H1 (cell line): ENCODE measurements around the gene FBXO34. TPM values are rescaled to one million over a fixed set of nuclear protein-coding genes. Genes with fewer than 3 reads are reported as not detected.

ENCODE experiments used
- CTCF ChIA-PET: fragments of 300-600 bp; sonication (Branson Sonifier 250); formaldehyde crosslinking; loops from one replicate; lab custom pipeline; 2021; ENCODE audit not compliant: partially characterized antibody; lab: Charles Lee
- POLR2A ChIA-PET: fragments of 300-600 bp; sonication (Branson Sonifier 250); formaldehyde crosslinking; loops from one replicate; lab custom pipeline; 2021; ENCODE audit warnings: inconsistent platforms; ENCODE audit not compliant: partially characterized antibody; lab: Charles Lee
- DNase-seq, 2 experiments: peaks; one replicate each; pipeline versions ENCODE4 v3.0.0 to v3.0.0-alpha.2; 2010 to 2022; ENCODE audit warnings: low spot score in 2 of 2, low read depth in 1 of 2, mixed read lengths in 1 of 2
- FAIRE-seq: peaks from 2 replicates; lab custom pipeline; 2011; peaks lifted over from hg19 to GRCh38; lab: Jason Lieb, UNC
- H2AFZ ChIP-seq: 2 replicates; pipeline ENCODE4 v1.8.1; 2012; ENCODE audit warnings: low read length, inconsistent platforms
- H2AK5ac ChIP-seq: 2 replicates; pipeline ENCODE4 v1.6.1; 2013; ENCODE audit warnings: low read depth, low read length
- H2BK120ac ChIP-seq: replicated peaks from 2 replicates; pipeline ENCODE3; 2013; ENCODE audit warnings: low read depth, low read length, inconsistent platforms
- H2BK12ac ChIP-seq: 2 replicates; pipeline ENCODE4 v1.6.1; 2013; ENCODE audit warnings: low read depth, low read length
- H2BK15ac ChIP-seq: 2 replicates; pipeline ENCODE4 v1.6.1; 2013; ENCODE audit warnings: low read length
- H2BK20ac ChIP-seq: 2 replicates; pipeline ENCODE4 v1.6.1; 2013; ENCODE audit warnings: low read length
- H2BK5ac ChIP-seq: 2 replicates; pipeline ENCODE4 v1.6.1; 2013; ENCODE audit warnings: low read depth, low read length
- H3K14ac ChIP-seq: 2 replicates; pipeline ENCODE4 v1.6.1; 2013; ENCODE audit warnings: inconsistent platforms; ENCODE audit not compliant: insufficient read length
- H3K18ac ChIP-seq: 2 replicates; pipeline ENCODE4 v1.6.1; 2013; ENCODE audit warnings: low read length; ENCODE audit errors: extremely low read depth
- H3K23ac ChIP-seq: 2 replicates; pipeline ENCODE4 v1.6.1; 2013; ENCODE audit warnings: inconsistent platforms; ENCODE audit not compliant: insufficient read length
- H3K23me2 ChIP-seq: 2 replicates; pipeline ENCODE4 v1.6.1; 2013; ENCODE audit warnings: low read depth, low read length
- H3K27ac ChIP-seq: 2 replicates; pipeline ENCODE4 v1.6.1; 2011; ENCODE audit warnings: low read depth, low read length, inconsistent platforms
- H3K27me3 ChIP-seq, 4 experiments: replicated peaks in 1 of 4; 1 replicate in 1 of 4; 2 replicates in 3 of 4; pipeline versions ENCODE4 v1.6.1 to v1.8.1; 2011 to 2013; ENCODE audit warnings: low read length in 3 of 4, mild to moderate bottlenecking in 3 of 4, inconsistent platforms in 2 of 4, mixed read lengths in 2 of 4, moderate library complexity in 1 of 4; ENCODE audit not compliant: control insufficient read depth in 3 of 4, insufficient read depth in 3 of 4; ENCODE audit errors: extremely low read depth in 1 of 4
- H3K36me3 ChIP-seq, 4 experiments: 2 replicates each; pipeline versions ENCODE4 v1.6.1 to v1.8.1; 2011 to 2013; ENCODE audit warnings: mild to moderate bottlenecking in 4 of 4, low read length in 3 of 4, moderate library complexity in 2 of 4, control low read depth in 1 of 4, inconsistent platforms in 1 of 4; ENCODE audit not compliant: insufficient read depth in 4 of 4, control insufficient read depth in 2 of 4
- H3K4ac ChIP-seq: replicated peaks from 2 replicates; pipeline ENCODE3; 2013; ENCODE audit warnings: low read length, low read depth, mixed read lengths, inconsistent platforms; ENCODE audit not compliant: insufficient read length
- H3K4me1 ChIP-seq, 4 experiments: replicated peaks in 1 of 4; 1 replicate in 1 of 4; 2 replicates in 3 of 4; pipeline versions ENCODE4 v1.6.1 to v1.8.1; 2011 to 2013; ENCODE audit warnings: low read length in 3 of 4, inconsistent platforms in 2 of 4, mixed read lengths in 1 of 4; ENCODE audit not compliant: insufficient read depth in 4 of 4, control insufficient read depth in 3 of 4
- H3K4me2 ChIP-seq, 2 experiments: 2 replicates each; pipeline versions ENCODE4 v1.6.1 to v1.8.1; 2011 to 2013; ENCODE audit warnings: low read depth in 2 of 2, low read length in 2 of 2, control low read depth in 1 of 2, inconsistent platforms in 1 of 2, mild to moderate bottlenecking in 1 of 2; ENCODE audit not compliant: insufficient read depth in 1 of 2
- H3K4me3 ChIP-seq, 4 experiments: fragments of 200-600, 300-600 bp in 1 of 4; sonication (generic), shearing (Covaris generic), sonication (Bioruptor Twin) in 1 of 4; 2 replicates each; pipeline versions ENCODE4 v1.5.1 to v1.8.1; 2011 to 2016; ENCODE audit warnings: low read length in 4 of 4, low read depth in 3 of 4, control low read depth in 2 of 4, inconsistent platforms in 2 of 4, mild to moderate bottlenecking in 2 of 4, mixed read lengths in 1 of 4, moderate library complexity in 1 of 4; ENCODE audit not compliant: insufficient read depth in 2 of 4; ENCODE audit errors: extremely low read depth in 1 of 4
- H3K56ac ChIP-seq: replicated peaks from 2 replicates; pipeline ENCODE3; 2013; ENCODE audit warnings: low read depth, mild to moderate bottlenecking, mixed read lengths, low read length, inconsistent platforms; ENCODE audit not compliant: insufficient read length
- H3K79me1 ChIP-seq: 2 replicates; pipeline ENCODE4 v1.6.1; 2013; ENCODE audit warnings: low read depth, low read length, control low read depth
- H3K79me2 ChIP-seq, 2 experiments: 2 replicates each; pipeline versions ENCODE4 v1.6.1 to v1.8.1; 2012 to 2013; ENCODE audit warnings: low read length in 2 of 2, mild to moderate bottlenecking in 2 of 2, inconsistent platforms in 1 of 2; ENCODE audit not compliant: insufficient read depth in 2 of 2, control insufficient read depth in 1 of 2
- H3K9ac ChIP-seq, 4 experiments: replicated peaks in 1 of 4; 1 replicate in 1 of 4; 2 replicates in 3 of 4; pipeline versions ENCODE4 v1.6.1 to v1.8.1; 2011 to 2013; ENCODE audit warnings: low read depth in 3 of 4, low read length in 3 of 4, control low read depth in 2 of 4, mild to moderate bottlenecking in 2 of 4, moderate library complexity in 2 of 4, inconsistent platforms in 1 of 4; ENCODE audit errors: extremely low read depth in 1 of 4
- H3K9me3 ChIP-seq, 2 experiments: 2 replicates each; pipeline versions ENCODE4 v1.6.1 to v1.8.1; 2012 to 2013; ENCODE audit warnings: mild to moderate bottlenecking in 2 of 2, moderate library complexity in 2 of 2, control low read depth in 1 of 2, inconsistent platforms in 1 of 2, low read depth in 1 of 2, low read length in 1 of 2, mixed read lengths in 1 of 2; ENCODE audit not compliant: insufficient read depth in 2 of 2
- H4K20me1 ChIP-seq, 2 experiments: replicated peaks in 1 of 2; 2 replicates each; pipeline versions ENCODE3 to v1.8.1; 2011 to 2013; ENCODE audit warnings: inconsistent platforms in 2 of 2, low read length in 2 of 2, mild to moderate bottlenecking in 1 of 2; ENCODE audit not compliant: insufficient read depth in 2 of 2, control insufficient read depth in 1 of 2
- H4K5ac ChIP-seq: 2 replicates; pipeline ENCODE4 v1.6.1; 2013; ENCODE audit warnings: low read length, low read depth, mixed read lengths, inconsistent platforms; ENCODE audit not compliant: insufficient read length
- H4K8ac ChIP-seq: 2 replicates; pipeline ENCODE4 v1.8.0; 2013; ENCODE audit warnings: mild to moderate bottlenecking, moderate library complexity, low read length, inconsistent platforms; ENCODE audit not compliant: insufficient read depth; ENCODE audit errors: extremely low read depth
- H4K91ac ChIP-seq: replicated peaks from 2 replicates; pipeline ENCODE3; 2013; ENCODE audit warnings: low read length, mixed read lengths, inconsistent platforms; ENCODE audit not compliant: insufficient read length
- ATF2 ChIP-seq: IDR thresholded peaks from 2 replicates; pipeline ENCODE4 v1.6.1; 2012; ENCODE audit warnings: low read length, inconsistent platforms
- BRCA1 ChIP-seq: IDR thresholded peaks from 2 replicates; pipeline ENCODE4 v1.6.1; 2012; ENCODE audit warnings: low read depth, low read length, improper control_type of control experiment
- CBX5 ChIP-seq: fragments of 300-800, 300-1000 bp; sonication (generic); IDR thresholded peaks from 2 replicates; pipeline ENCODE4 v1.7.1; 2016; ENCODE audit warnings: antibody characterized with exemption, low read length, low read depth
- CHD2 ChIP-seq: IDR thresholded peaks from 2 replicates; pipeline ENCODE4 v1.6.1; 2012; ENCODE audit warnings: low read length, improper control_type of control experiment
- CTCF ChIP-seq, 3 experiments: IDR thresholded peaks; 1 replicate in 2 of 3; 2 replicates in 1 of 3; pipeline versions ENCODE4 v1.5.1 to v1.6.1; 2011; ENCODE audit warnings: low read length in 3 of 3, mild to moderate bottlenecking in 3 of 3, inconsistent platforms in 2 of 3, low read depth in 1 of 3, moderate library complexity in 1 of 3; ENCODE audit not compliant: insufficient read depth in 1 of 3; ENCODE audit errors: control extremely low read depth in 1 of 3
- GTF2F1 ChIP-seq: IDR thresholded peaks from 2 replicates; pipeline ENCODE4 v1.6.1; 2012; ENCODE audit warnings: low read depth, low read length, improper control_type of control experiment, borderline replicate concordance
- RXRA ChIP-seq: IDR thresholded peaks from 2 replicates; pipeline ENCODE4 v1.6.1; 2011; ENCODE audit warnings: low read depth, mild to moderate bottlenecking, low read length, moderate library complexity; ENCODE audit not compliant: insufficient read depth
- USF2 ChIP-seq: IDR thresholded peaks from 2 replicates; pipeline ENCODE4 v1.6.1; 2011; ENCODE audit warnings: low read length, improper control_type of control experiment
- WGBS, 2 experiments: shearing (Covaris generic) in 1 of 2; methylation state at CpG; one replicate each; pipeline versions ENCODE4 v1.1.6 to v1.1.7; 2013 to 2015; ENCODE audit warnings: low lambda C conversion rate in 2 of 2, mixed read lengths in 2 of 2, inconsistent platforms in 1 of 2, low coverage in 1 of 2, missing lambda C conversion rate in 1 of 2; ENCODE audit not compliant: insufficient replicate concordance in 2 of 2, insufficient coverage in 1 of 2, insufficient read length in 1 of 2; ENCODE audit errors: extremely low coverage in 1 of 2, missing lambda C conversion rate in 1 of 2; 5-methylcytosine and 5-hydroxymethylcytosine counted together
- polyA plus RNA-seq, 7 experiments: library from polyadenylated mRNA; depleted of rRNA in 3 of 7; stranded (reverse) in 5 of 7; unstranded in 2 of 7; fragments of >200 nt in 5 of 7; fragments of 200-250 nt in 2 of 7; gene quantifications; 1 replicate in 5 of 7; 2 replicates in 1 of 7; 4 replicates in 1 of 7; pipeline versions ENCODE4 v1.2.1 to v1.2.3, GENCODE V29; 2011 to 2013; ENCODE audit warnings: missing spikeins in 2 of 7, mixed read lengths in 2 of 7
- total RNA-seq: library from RNA; stranded (reverse); fragmentation: NEBNext Ultra II Directional; extraction: Animal tissue kit (Norgen Biotek cat#: 25700); gene quantifications from 2 replicates; pipeline ENCODE4 v1.2.1, GENCODE V29; 2021

FBXO34 gene
- total and polyA plus RNA-seq, 2 of the 8 experiments (the other 6 are each of a cell fraction or from before 2014, with no cell fraction given): 7.0 to 14.4 TPM

DNA sequence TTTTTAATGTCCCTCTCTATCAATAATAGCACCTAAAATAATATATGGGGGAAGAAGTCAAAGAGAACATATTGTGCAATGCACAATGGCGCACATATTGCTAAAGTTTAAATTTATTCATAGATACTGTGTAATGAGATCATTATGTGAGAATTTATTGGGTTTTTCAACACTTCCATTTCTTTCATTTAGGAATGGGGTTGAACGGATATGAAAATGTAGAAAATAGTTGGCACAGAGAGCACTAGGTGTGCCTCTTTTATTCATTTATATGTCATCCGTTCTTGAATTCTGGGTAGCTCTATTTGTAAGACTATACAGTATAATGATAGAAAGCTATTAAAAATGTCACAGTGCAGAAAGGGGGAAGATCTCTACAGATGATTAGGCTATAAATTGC is 76.5 kb downstream of the FBXO34 start:
- no peak overlapping the region for H2BK120ac ChIP-seq
- H3K14ac ChIP-seq: no peak overlapping the region
- no peak for DNase-seq
- H4K5ac ChIP-seq: no peak overlapping the region
- no peak overlapping the region for H3K18ac ChIP-seq
- H3K79me1 ChIP-seq: peaks cover 4% of the 10 kb centered on the region; the same call in 1 of the 2 replicates
- POLR2A ChIA-PET: interaction anchor here (0.9 to 1.4 kb wide), 2 partner anchors 7 to 10 kb away, joined by 3 to 4 read pairs; no protein-coding TSS in a partner anchor
- peaks cover 0 to 9% of the 10 kb centered on the region in 2 experiments for H4K20me1 ChIP-seq
- 83% methylated on average over 3 of the region's 3 CpGs; no CpG with 5 or more reads in 1 of the 2 experiments for WGBS, 2 experiments
- FAIRE-seq: no peak
- no peak overlapping the region for H3K4me3 ChIP-seq
- H3K9ac ChIP-seq: no peak overlapping the region
- H3K56ac ChIP-seq: no peak overlapping the region
- H2BK15ac ChIP-seq: no peak overlapping the region
- no peak overlapping the region for H2BK20ac ChIP-seq
- peaks cover 0 to 17% of the 10 kb centered on the region in 2 experiments; a peak in 2 of 4 replicates for H3K79me2 ChIP-seq
- H2AFZ ChIP-seq: no peak overlapping the region
- no peak overlapping the region for H3K23ac ChIP-seq
- H3K9me3 ChIP-seq: no peaks in the 10 kb centered on the region
- H2BK12ac ChIP-seq: no peak overlapping the region
- CTCF ChIA-PET: interaction anchor here (0.6 to 1.3 kb wide), 5 partner anchors 11 to 122 kb away, joined by 3 read pairs; no protein-coding TSS in a partner anchor
- H3K4me1 ChIP-seq: no peaks in the 10 kb centered on the region
- H4K91ac ChIP-seq: no peak overlapping the region
- no peak overlapping the region for H4K8ac ChIP-seq
- H3K4ac ChIP-seq: no peak overlapping the region
- peaks cover 0 to 2% (median 0%) of the 10 kb centered on the region in 4 experiments; a peak in 1 of 7 replicates for H3K27me3 ChIP-seq
- H3K27ac ChIP-seq: no peak overlapping the region
- no peaks in the 10 kb centered on the region for H3K23me2 ChIP-seq
- H3K36me3 ChIP-seq: peaks cover 0 to 12% (median 4%) of the 10 kb centered on the region in 4 experiments; a peak in 4 of 8 replicates
- no peak overlapping the region for H3K4me2 ChIP-seq
- no peak overlapping the region for H2AK5ac ChIP-seq
- no peak overlapping the region for H2BK5ac ChIP-seq
- TF ChIP-seq BRCA1 (no peak), RXRA (no peak), CBX5 (no peak), USF2 (no peak), ATF2 (no peak), CHD2 (no peak), CTCF (IDR thresholded peaks at IDR 0.05; ENCODE audit: control extremely low read depth in 1 of 3, insufficient read depth in 1 of 3, low read depth in 1 of 3, low read length in 3 of 3) (no peak), GTF2F1 (no peak)
